Measurements from ENCODE around the gene ZNF334.

DNA sequence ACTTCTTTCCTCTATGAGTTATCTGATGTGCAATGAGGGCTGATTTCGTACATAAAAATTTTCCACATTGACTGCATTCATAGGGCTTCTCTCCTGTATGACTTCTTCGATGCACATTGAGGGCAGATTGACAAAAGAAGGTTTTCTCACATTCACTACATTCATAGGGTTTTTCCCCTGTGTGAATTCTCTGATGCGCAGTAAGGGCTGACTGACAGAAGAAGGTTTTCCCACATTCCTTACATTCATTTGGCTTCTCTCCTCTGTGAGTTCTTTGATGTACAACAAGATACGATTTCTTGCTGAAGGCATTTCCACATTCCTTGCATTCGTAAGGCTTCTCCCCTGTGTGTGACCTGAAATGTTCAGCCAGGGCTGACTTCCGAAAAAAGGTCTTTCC is 11.4 kb downstream of the ZNF334 start:
- TF ChIP-seq, protein P1, sequence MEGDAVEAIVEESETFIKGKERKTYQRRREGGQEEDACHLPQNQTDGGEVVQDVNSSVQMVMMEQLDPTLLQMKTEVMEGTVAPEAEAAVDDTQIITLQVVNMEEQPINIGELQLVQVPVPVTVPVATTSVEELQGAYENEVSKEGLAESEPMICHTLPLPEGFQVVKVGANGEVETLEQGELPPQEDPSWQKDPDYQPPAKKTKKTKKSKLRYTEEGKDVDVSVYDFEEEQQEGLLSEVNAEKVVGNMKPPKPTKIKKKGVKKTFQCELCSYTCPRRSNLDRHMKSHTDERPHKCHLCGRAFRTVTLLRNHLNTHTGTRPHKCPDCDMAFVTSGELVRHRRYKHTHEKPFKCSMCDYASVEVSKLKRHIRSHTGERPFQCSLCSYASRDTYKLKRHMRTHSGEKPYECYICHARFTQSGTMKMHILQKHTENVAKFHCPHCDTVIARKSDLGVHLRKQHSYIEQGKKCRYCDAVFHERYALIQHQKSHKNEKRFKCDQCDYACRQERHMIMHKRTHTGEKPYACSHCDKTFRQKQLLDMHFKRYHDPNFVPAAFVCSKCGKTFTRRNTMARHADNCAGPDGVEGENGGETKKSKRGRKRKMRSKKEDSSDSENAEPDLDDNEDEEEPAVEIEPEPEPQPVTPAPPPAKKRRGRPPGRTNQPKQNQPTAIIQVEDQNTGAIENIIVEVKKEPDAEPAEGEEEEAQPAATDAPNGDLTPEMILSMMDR (conservative IDR thresholded peaks at IDR 0.05; ENCODE audit: low read depth, low read length): no peak
- TF ChIP-seq CEBPB (IDR thresholded peaks at IDR 0.05; ENCODE audit: low read depth, low read length) (no peak), POLR2A (IDR thresholded peaks at IDR 0.05; ENCODE audit: low read depth, low read length) (no peak), NFE2L2 (IDR thresholded peaks at IDR 0.05; ENCODE audit: low read depth, low read length) (no peak), RCOR1 (IDR thresholded peaks at IDR 0.05; ENCODE audit: insufficient replicate concordance, low read length) (no peak), USF2 (IDR thresholded peaks at IDR 0.05; ENCODE audit: low read depth, low read length) (no peak), MAZ (IDR thresholded peaks at IDR 0.05; ENCODE audit: borderline replicate concordance, low read depth, low read length) (no peak), FOS (IDR thresholded peaks at IDR 0.05; ENCODE audit: low read depth, low read length) (no peak), SMC3 (IDR thresholded peaks at IDR 0.05; ENCODE audit: low read depth, low read length) (no peak), RFX5 (IDR thresholded peaks at IDR 0.05; ENCODE audit: low read depth, low read length) (no peak), MXI1 (IDR thresholded peaks at IDR 0.05; ENCODE audit: borderline replicate concordance, low read depth, low read length) (no peak), BHLHE40 (IDR thresholded peaks at IDR 0.05; ENCODE audit: low read depth, low read length) (no peak)
